ENCODE results near the gene WDFY2. TPM values are rescaled to one million over a fixed set of nuclear protein-coding genes. Genes with fewer than 3 reads are reported as not detected.
"Not testable (repeated sequence)": the region's sequence is repeated elsewhere in the genome, so short reads cannot be mapped to it uniquely, and the experiment has no call there.

The WDFY2 gene
- total RNA-seq, 1 experiment from 2014 or later = 45.5 TPM

DNA sequence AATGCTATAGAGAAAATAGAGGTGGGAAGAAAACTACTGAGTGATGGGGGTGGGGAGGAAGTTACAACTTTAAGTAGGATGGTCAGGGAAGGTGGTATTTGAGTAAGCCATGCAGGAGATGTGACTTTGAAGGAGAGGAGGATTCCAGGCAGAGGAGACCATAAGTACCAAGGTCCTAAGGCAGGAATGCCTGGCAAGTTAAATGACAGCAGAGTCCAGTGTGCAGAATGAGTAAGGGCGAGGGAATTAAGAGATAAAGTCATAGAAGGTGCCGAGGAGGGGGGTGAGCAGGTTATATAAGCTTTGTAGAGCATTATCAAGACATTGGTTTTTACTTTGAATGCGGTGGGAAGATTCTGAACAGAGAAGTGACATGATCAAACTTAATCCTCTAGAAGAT is 43.2 kb upstream of the WDFY2 start:
- BruUV-seq (replicated peaks) = no TSS peak
- intact Hi-C loops (cut with micrococcal nuclease; ENCODE audit: unreplicated experiment) = no loop called here

DNA sequence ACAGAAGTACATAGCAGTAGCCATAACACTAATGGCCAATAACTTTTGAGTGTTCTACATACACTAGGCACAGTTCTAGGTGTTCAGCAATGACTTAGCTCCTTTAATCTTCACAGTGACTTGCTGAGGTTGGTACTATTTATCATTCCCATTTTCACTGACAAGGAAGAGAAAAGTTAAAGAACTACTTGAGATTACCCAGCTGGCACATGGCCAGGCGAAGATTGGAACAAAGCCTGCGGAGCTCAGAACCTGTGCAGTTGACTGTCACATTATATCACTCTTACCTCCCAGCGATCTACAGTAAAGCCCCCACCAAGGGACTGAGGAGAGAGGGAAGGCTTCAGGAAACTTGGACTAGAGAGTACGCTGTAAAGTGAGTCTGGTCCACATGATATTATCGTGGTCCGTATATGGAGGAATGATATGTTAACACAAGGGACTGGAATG is 42.4 kb upstream of the WDFY2 start:
- no TSS peak for BruUV-seq (replicated peaks)
- ChIA-PET POLR2A (ENCODE audit: low non-redundant PET) (no interaction called here), CTCF (no interaction called here)
- Histone ChIP-seq H3K27ac (ENCODE audit: low read depth, low read length, poor library complexity, severe bottlenecking) (peak overlapping the region; percentile 70), H3K4me1 (ENCODE audit: insufficient read depth, low read length, poor library complexity, severe bottlenecking) (peaks cover 41% of the 10 kb centered on the region), H3K27me3 (replicated peaks; ENCODE audit: insufficient read depth, low read depth, low read length, poor library complexity) (no peaks in the 10 kb centered on the region), H3K4me3 (ENCODE audit: low read depth, low read length, poor library complexity, severe bottlenecking) (no peak overlapping the region), H3K9me3 (ENCODE audit: low read depth, low read length, poor library complexity, severe bottlenecking) (no peaks in the 10 kb centered on the region), H3K36me3 (ENCODE audit: insufficient read depth, low read length, poor library complexity, severe bottlenecking) (no peaks in the 10 kb centered on the region)
- peak; percentile 67 for DNase-seq (ENCODE audit: low spot score)
- no peak for TF ChIP-seq EZH2 (IDR thresholded peaks at IDR 0.05; ENCODE audit: borderline replicate concordance, low read depth, low read length, poor library complexity, severe bottlenecking)
- intact Hi-C loops (cut with micrococcal nuclease; ENCODE audit: unreplicated experiment) = no loop called here

More for the DNA sequence above, 43.2 kb upstream of the WDFY2 start:
- CTCF ChIA-PET = no interaction called here
- Histone ChIP-seq H3K4me1 (ENCODE audit: insufficient read depth, low read length, poor library complexity, severe bottlenecking) (peaks cover 41% of the 10 kb centered on the region), H3K4me3 (ENCODE audit: low read depth, low read length, poor library complexity, severe bottlenecking) (no peak overlapping the region), H3K27ac (ENCODE audit: low read depth, low read length, poor library complexity, severe bottlenecking) (peak overlapping the region; percentile 70), H3K9me3 (ENCODE audit: low read depth, low read length, poor library complexity, severe bottlenecking) (no peaks in the 10 kb centered on the region), H3K36me3 (ENCODE audit: insufficient read depth, low read length, poor library complexity, severe bottlenecking) (no peaks in the 10 kb centered on the region), H3K27me3 (replicated peaks; ENCODE audit: insufficient read depth, low read depth, low read length, poor library complexity) (no peaks in the 10 kb centered on the region)
- POLR2A ChIA-PET (ENCODE audit: low non-redundant PET) = no interaction called here
- no peak for DNase-seq (ENCODE audit: low spot score)
- no peak for TF ChIP-seq EZH2 (IDR thresholded peaks at IDR 0.05; ENCODE audit: borderline replicate concordance, low read depth, low read length, poor library complexity, severe bottlenecking)
- TF ChIP-seq, protein P1, sequence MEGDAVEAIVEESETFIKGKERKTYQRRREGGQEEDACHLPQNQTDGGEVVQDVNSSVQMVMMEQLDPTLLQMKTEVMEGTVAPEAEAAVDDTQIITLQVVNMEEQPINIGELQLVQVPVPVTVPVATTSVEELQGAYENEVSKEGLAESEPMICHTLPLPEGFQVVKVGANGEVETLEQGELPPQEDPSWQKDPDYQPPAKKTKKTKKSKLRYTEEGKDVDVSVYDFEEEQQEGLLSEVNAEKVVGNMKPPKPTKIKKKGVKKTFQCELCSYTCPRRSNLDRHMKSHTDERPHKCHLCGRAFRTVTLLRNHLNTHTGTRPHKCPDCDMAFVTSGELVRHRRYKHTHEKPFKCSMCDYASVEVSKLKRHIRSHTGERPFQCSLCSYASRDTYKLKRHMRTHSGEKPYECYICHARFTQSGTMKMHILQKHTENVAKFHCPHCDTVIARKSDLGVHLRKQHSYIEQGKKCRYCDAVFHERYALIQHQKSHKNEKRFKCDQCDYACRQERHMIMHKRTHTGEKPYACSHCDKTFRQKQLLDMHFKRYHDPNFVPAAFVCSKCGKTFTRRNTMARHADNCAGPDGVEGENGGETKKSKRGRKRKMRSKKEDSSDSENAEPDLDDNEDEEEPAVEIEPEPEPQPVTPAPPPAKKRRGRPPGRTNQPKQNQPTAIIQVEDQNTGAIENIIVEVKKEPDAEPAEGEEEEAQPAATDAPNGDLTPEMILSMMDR (conservative IDR thresholded peaks at IDR 0.05; ENCODE audit: low read depth, low read length) = no peak

DNA sequence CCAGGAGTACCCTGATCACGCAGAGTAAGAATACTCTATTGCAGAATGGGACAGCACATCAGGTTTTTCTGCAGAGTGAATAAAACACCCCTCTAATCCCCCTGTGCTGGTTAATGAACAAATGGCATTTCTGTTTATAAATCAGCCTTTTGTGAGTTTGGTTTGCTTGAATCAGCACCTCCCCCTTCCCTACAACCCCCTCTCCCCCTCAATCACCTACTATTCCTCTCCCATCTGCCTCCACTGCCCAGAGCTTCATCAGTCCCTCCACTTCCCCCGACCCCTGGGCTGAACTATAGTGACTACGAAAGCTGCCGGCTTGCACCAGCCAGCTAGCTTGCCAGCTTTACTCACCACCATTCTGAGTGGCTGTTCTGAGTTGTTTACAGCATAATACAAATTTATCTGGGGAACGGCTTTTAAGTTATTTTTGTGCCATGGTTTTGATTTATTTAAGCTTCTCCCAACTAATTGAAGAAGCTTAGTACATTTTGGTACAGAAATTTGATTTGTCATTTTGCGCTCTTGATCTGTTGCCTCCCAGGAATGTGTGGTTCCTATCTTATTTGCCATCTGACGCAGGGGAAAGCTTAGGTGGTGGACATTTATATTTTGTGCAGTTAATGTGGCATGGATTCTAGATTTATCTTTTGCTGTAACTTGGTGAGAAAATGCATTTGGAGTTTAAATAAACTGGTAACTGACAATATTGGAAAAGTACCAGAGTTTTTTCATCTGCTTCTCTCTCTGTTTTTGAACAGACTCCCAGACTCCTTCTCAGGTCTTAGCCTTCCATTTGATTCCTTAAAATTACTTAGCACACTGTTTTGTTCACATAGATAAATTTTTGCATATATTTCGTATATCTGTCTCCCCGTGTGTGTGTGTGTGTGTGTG is 41.7 kb upstream of the WDFY2 start:
- peak; percentile 48 for DNase-seq (ENCODE audit: low spot score)
- Histone ChIP-seq H3K36me3 (ENCODE audit: insufficient read depth, low read length, poor library complexity, severe bottlenecking) (no peaks in the 10 kb centered on the region), H3K4me3 (ENCODE audit: low read depth, low read length, poor library complexity, severe bottlenecking) (no peak overlapping the region), H3K4me1 (ENCODE audit: insufficient read depth, low read length, poor library complexity, severe bottlenecking) (peaks cover 41% of the 10 kb centered on the region), H3K27ac (ENCODE audit: low read depth, low read length, poor library complexity, severe bottlenecking) (peak overlapping the region; percentile 70), H3K27me3 (replicated peaks; ENCODE audit: insufficient read depth, low read depth, low read length, poor library complexity) (no peaks in the 10 kb centered on the region), H3K9me3 (ENCODE audit: low read depth, low read length, poor library complexity, severe bottlenecking) (no peaks in the 10 kb centered on the region)
- intact Hi-C loops (cut with micrococcal nuclease; ENCODE audit: unreplicated experiment) = no loop called here
- no peak for TF ChIP-seq EZH2 (IDR thresholded peaks at IDR 0.05; ENCODE audit: borderline replicate concordance, low read depth, low read length, poor library complexity, severe bottlenecking)
- TF ChIP-seq, protein P1 (conservative IDR thresholded peaks at IDR 0.05; ENCODE audit: low read depth, low read length) = no peak
- ChIA-PET POLR2A (ENCODE audit: low non-redundant PET) (no interaction called here), CTCF (no interaction called here)
- BruUV-seq (replicated peaks) = no TSS peak

DNA sequence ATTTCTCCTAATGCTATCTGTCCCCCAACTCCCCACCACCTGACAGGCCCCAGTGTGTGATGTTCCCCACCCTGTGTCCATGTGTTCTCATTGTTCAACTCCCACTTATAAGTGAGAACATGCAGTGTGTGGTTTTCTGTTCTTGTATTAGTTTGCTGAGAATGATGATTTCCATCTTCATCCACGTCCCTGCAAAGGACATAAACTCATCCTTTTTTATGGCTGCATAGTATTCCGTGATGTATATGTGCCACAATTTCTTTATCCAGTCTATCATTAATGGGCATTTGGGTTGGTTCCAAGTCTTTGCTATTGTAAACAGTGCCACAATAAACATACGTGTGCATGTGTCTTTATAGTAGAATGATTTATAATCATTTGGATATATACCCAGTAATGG is 38.8 kb upstream of the WDFY2 start:
- CTCF ChIA-PET = not testable (repeated sequence)

More for the DNA sequence above, 38.8 kb upstream of the WDFY2 start:
- peaks cover 39% of the 10 kb centered on the region for H3K4me1 ChIP-seq (ENCODE audit: insufficient read depth, low read length, poor library complexity, severe bottlenecking)
- H3K27me3 ChIP-seq (replicated peaks; ENCODE audit: insufficient read depth, low read depth, low read length, poor library complexity); BruUV-seq (replicated peaks); H3K4me3 ChIP-seq (ENCODE audit: low read depth, low read length, poor library complexity, severe bottlenecking); H3K36me3 ChIP-seq (ENCODE audit: insufficient read depth, low read length, poor library complexity, severe bottlenecking); intact Hi-C loops (cut with micrococcal nuclease; ENCODE audit: unreplicated experiment); DNase-seq (ENCODE audit: low spot score); H3K27ac ChIP-seq (ENCODE audit: low read depth, low read length, poor library complexity, severe bottlenecking); POLR2A ChIA-PET (ENCODE audit: low non-redundant PET); H3K9me3 ChIP-seq (ENCODE audit: low read depth, low read length, poor library complexity, severe bottlenecking): not testable (repeated sequence)
